Choroid plexus epithelial cell (primary cell): ENCODE data around the gene SAMD8.
"Not testable (repeated sequence)": the region's sequence is repeated elsewhere in the genome, so short reads cannot be mapped to it uniquely, and the experiment has no call there.

Source experiments
- DNase-seq: peaks from one replicate; pipeline ENCODE4 v3.0.0-alpha.2; 2010; ENCODE audit warnings: low read depth
- H3K4me3 ChIP-seq: 2 replicates; pipeline ENCODE4 v1.5.1; 2011; ENCODE audit warnings: low read depth, mild to moderate bottlenecking, control low read depth, low read length, moderate library complexity
- TF ChIP-seq, protein P1 (sequence below): conservative IDR thresholded peaks from 2 replicates; pipeline ENCODE4 v1.5.1; 2011; ENCODE audit warnings: low read depth, mild to moderate bottlenecking, control low read depth, inconsistent platforms, low read length, moderate library complexity

The SAMD8 gene

DNA sequence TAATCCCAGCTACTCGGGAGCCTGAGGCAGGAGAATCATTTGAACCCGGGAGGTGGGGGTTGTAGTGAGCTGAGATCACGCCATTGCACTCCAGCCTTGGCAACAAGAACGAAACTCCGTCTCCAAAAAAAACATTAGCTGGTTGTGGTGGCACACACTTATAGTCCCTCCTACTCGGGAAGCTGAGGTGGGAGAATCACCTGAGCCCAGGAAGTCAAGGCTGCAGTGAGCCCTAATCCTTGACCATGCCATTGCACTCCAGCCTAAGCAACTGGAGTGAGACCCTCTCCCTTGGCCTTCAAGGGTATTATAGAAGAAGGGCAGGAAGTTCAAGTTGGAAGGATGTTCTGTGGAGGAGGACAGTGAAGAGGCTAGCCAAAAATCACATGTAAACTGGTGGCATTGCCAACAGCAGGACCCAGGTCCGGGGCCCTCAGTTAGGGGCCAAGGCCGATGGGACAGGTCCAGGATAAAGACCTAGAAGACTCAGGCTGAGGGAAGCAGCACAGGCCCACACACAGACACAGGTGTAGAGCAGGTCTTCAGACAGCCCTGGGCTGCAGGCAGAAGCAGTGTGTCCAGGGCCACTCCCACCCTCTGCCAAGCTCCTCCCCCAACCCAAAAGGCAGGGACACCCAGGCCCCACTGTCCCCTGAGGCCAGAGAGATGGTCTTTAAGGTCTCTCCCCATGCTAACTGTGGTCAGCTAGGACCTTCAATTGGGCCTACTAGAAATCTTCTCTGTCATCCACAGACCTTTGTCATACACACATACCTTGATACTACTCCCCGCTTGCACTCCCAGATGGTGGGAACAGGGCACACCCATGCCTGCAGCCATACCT lies 8.4 kb upstream of the SAMD8 start:
- no peak for DNase-seq
- TF ChIP-seq, protein P1, sequence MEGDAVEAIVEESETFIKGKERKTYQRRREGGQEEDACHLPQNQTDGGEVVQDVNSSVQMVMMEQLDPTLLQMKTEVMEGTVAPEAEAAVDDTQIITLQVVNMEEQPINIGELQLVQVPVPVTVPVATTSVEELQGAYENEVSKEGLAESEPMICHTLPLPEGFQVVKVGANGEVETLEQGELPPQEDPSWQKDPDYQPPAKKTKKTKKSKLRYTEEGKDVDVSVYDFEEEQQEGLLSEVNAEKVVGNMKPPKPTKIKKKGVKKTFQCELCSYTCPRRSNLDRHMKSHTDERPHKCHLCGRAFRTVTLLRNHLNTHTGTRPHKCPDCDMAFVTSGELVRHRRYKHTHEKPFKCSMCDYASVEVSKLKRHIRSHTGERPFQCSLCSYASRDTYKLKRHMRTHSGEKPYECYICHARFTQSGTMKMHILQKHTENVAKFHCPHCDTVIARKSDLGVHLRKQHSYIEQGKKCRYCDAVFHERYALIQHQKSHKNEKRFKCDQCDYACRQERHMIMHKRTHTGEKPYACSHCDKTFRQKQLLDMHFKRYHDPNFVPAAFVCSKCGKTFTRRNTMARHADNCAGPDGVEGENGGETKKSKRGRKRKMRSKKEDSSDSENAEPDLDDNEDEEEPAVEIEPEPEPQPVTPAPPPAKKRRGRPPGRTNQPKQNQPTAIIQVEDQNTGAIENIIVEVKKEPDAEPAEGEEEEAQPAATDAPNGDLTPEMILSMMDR: no peak
- H3K4me3 ChIP-seq: no peak overlapping the region

DNA sequence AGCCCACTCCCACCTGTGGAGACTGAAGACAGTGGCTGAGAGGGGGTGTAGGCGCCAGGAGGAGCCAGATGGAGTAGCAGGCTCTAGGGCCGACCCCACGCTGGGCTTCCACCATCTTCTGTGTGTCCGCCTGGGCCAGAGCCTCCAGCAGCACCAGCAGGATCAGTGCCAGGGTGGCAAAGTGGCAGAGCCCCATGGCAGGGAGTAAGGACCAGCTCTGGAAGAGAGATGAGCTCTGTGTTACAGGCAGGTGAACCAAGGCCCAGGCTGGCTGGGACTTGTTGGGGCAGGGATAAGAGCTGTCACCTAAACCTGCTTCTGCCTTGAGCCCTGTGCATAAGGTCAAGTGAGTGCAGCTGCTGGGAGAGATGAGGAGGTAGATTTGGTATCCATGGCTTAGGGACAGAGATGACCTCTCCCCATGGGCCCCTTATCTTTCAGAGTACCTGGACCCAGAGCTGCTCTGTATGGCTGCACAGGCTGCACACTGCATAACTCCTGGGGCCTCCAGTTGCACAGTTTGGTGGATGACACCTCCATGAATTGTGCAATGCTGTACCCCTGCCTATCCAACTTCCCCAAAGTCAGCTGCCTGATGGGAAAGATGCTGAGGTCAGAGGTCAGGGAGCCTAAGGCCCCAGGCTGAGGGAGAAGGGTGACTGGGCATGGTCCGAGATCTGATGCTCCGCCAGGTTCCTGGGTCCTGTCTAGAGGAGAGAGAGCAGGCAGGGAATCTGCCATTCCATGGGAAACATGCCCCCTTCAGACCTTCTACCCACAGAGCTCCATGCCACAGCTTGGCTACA lies 7.4 kb upstream of the SAMD8 start:
- TF ChIP-seq, protein P1: no peak
- no peak overlapping the region for H3K4me3 ChIP-seq
- no peak for DNase-seq

DNA sequence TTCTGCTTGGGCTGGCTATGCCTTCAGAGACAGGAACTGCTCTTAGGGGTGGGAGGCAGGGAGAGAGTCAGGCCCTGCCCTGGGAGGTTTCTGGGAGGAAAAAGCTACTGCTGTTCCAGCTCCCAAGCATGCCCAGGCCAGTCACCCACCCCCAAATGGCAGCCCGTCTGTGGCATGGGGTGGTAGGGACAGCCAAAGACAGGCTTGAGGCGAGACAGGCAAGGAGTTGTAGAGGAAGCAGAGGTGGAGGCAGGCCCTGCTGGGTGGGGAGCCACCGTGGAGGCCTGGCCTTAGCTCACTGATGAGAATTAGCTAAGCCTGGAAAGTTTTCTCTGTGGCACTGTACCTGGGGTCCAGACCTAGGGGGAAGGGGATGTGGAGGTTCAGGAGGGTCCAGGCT lies 6.6 kb upstream of the SAMD8 start:
- H3K4me3 ChIP-seq: no peak overlapping the region
- TF ChIP-seq, protein P1: no peak

DNA sequence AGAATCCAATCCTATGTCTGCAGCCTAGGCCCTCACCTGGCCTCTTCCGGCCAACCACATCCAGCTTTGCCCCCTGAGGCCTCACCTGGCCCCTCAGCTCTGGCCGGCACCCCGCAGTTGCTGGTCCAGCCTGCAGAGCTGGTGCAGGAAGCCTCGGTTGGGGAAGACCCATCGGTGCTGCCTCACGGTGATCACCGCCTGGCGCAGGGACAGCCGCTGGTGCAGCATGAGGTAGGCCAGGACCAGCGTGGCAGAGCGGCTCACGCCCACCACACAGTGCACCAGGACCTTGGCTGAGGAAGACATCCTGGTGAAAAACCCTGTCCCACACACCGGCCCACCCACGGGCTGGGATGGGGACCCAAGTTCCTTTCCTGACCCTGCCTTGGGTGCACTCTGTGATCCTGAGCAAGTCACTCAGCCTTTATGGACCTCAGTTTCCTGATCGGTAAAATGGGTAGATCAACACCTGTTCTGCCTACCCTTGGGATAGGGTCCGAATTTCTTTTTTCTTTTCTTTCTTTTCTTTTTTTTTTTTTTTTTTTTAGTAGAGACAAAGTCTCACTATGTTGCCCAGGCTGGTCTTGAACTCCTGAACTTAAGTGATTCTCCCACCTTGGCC lies 5.8 kb upstream of the SAMD8 start:
- no peak for DNase-seq
- no peak overlapping the region for H3K4me3 ChIP-seq
- TF ChIP-seq, protein P1: no peak

More for the DNA sequence above, 6.6 kb upstream of the SAMD8 start:
- DNase-seq: no peak

DNA sequence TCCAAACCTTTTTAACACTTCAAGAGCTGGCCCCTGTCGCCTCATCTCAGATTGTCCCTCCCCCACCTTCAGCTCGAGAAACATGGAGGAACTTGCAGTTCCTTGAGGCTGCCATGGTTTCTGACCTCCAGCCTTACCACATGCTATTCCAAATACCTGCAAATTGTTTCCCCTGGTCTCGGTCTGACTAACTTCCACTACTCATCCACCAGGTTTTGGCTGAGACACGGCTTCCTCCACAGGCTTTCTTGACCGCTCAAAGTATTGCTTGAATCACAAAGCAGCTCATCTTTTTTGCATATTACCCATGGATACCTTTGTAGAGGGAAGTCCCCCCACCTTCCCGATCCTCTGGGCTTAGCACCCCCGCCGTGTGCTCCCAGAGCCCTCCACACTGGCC lies 5.2 kb upstream of the SAMD8 start:
- H3K4me3 ChIP-seq: no peak overlapping the region
- TF ChIP-seq, protein P1: no peak
- DNase-seq: no peak

DNA sequence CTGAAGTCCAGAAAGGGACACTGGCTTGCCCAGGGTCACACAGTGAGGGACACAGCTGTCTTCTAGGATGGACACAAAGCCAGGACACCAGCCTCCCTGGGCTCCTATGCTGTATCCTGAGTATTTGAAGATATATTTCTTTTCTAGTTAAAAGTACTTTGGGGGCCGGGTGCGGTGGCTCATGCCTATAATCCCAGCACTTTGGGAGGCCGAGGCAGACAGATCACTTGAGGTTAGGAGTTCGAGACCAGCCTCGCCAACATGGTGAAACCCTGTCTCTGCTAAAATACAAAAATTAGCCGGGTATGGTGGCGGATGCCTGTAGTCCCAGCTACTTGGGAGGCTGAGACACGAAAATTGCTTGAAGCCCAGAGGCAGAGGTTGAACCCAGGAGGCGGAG lies 4.6 kb upstream of the SAMD8 start:
- DNase-seq, H3K4me3 ChIP-seq: not testable (repeated sequence)
